Measurements from ENCODE around the gene CHTF8. TPM values are rescaled to one million over a fixed set of nuclear protein-coding genes. Genes with fewer than 3 reads are reported as not detected.
A peak's percentile ranks its signal among the peaks of the same experiment; 100 is the strongest.
"Not testable (repeated sequence)": the region's sequence is repeated elsewhere in the genome, so short reads cannot be mapped to it uniquely, and the experiment has no call there.

The CHTF8 gene, protein sequence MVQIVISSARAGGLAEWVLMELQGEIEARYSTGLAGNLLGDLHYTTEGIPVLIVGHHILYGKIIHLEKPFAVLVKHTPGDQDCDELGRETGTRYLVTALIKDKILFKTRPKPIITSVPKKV
- 67.7 and 103 TPM in 2 replicates for total RNA-seq

DNA sequence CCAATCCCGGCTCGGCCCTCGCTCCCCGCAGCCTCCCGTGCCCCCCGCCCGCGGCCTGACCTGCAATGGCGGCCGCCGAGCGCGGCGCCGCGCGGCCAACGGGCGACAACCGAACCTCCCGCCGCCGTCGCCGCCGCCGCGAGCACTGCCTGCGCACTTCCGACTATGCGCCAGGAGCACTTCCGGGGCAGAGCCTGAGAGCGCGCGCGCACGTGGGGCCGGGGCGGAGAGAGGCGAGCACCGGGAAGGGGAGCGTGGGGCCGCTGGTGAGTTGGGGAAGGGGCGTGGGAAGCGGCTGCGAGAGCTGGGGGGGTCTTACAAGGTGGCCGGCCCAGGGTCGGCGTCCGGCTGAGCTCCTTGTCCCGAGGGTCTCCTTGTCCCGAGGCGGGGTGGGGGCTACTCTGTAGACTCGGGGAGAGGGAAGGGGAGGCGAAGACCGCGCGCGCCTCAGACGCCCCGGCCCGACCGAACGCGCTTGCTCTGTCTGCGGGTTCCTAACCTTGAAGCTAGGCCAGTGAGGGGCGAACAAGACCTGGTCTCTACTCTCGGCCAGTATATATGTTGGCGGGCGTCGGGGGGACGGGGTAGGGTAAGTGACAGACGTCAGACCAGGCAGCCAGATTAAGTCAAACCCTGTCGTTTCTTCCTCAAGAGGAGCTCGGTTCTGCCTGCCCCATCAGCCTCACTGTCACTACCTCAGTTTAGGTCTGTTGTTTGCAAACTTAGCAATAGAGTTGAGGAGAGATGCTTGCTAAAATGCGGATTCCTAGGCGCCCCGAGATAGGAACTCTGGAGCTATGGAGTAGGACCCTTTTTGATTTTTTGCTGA, at the start of gene CHTF8, which contains the start of gene UTP4:
CHTF8 (minus strand) TSS at position 165 of the 829 bp plus-strand sequence. CDS start 11,130 bp downstream, outside the sequence.
UTP4 (plus strand) TSS at position 226 of the 829 bp plus-strand sequence. CDS start 811 bp downstream, outside the sequence.
- DNase-seq (ENCODE audit: low read depth): peak; percentile 43

DNA sequence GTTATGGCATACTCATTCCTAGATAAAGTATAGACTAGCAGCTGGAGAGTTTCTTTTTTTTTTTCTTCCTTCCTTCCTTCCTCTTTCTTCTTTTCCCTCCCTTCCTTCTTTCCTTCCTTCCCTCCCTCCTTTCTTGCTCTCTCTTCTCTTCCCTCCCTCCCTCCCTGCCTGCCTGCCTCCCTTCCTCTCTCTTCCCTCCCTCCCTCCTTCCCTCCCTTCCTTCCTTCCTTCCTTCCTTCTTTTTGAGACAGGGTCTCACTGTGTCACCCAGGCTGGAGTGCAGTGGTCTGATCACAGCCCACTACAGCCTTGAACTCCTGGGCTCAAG, 47.6 kb upstream of the CHTF8 start:
- DNase-seq (ENCODE audit: low read depth): no peak

DNA sequence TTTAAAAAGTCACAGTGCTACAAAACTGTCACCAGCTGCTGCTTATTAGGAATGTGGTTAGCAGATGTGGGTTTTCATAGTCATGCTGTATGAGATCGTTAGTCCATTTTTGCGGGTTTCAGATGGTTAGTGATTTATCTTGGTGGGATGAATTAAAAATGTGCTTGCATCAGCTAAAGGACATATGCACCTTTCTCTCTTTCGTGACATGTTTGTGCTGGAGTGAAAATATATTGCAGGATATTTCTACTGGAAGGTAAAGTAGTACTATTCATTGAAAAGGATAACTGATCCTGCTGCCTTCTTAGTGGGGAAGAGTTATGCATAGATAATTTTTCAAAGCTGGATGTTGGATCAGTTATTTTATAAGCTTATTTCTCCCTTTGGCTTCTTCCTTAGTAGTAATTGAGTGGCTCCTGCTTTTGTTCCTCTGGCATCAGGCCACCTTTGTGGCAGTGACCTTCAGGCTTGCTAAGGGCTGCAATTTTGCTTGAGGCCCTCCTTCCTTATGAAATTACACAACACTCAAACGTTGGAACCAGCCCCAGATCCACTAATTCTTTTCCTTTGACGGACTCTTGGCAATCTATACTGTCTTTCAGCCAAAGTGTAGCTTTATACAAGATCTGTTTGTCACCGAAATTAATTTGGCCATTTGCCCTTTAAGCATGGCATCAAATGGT, 47.1 kb upstream of the CHTF8 start:
- peak; percentile 89 for DNase-seq (ENCODE audit: low read depth)

DNA sequence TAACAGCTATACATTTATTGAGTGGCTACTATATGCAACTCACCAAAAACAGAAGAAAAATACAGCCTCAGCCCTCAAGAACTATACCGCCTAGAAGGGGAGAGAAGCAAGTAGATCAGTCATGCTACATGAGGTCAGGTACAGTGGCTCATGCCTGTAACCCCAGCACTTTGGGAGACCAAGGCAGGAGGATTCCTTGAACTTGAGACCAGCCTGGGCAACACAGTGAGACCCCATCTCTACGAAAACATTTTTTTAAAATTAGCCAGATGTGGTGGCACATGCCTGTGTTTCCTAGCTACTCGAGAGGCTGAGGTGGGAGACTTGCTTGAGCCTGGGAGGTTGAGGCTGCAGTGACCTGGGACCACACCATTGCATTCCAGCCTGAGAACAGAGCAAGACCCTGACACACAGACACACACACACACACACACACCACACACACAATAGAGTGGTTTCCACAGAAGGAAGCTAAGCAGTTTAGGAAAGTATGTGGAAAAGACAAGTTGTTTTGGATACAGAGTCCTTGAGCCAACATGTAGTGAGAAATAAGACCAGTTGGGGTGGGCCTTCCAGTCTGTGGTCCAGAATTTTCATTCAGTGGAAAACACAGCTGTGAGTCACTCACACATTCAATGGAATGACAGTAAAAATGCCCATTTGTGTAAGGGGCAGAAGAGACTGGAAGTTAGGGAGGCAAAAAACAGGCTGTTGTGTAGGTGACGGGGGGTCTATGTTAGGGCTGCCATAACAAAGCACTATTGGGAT, 43.8 kb upstream of the CHTF8 start:
- peak; percentile 84 for DNase-seq (ENCODE audit: low read depth)

DNA sequence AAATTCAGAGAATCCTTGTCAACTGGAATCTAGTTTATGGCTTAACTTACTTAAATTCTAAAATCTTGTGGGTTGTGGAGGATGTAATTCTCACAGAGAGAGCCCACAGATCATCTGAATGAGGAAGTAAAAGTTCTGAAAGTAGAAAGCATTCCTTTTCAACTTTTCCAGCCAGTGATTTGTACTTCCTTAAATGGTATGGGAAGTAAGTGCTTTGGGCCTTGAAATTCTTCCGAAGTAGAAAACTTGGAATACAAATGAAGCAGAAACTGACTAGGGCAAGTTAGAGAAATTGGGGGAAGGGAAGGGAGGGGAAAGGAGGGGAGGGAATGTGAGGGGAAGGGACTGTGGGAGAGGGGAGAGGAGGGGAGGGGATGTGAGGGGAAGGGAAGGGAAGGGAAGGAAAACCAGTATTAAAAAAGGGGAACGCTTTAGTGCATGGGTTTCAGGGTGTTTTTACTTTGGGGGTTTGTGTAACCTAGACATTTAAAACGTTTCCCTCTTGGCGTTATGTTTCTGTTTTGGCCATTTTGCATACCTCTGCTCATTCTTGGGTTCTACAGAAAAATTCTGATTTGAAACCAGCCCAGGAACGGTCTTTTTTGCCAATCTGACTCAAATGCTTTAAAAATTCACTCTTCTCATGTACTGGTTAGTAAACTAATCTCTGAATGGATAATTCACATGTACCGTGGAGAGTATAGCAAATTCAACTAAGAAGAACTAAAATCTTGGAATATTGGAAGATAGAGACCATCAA, 39.1 kb upstream of the CHTF8 start:
- DNase-seq (ENCODE audit: low read depth): peak; percentile 95

DNA sequence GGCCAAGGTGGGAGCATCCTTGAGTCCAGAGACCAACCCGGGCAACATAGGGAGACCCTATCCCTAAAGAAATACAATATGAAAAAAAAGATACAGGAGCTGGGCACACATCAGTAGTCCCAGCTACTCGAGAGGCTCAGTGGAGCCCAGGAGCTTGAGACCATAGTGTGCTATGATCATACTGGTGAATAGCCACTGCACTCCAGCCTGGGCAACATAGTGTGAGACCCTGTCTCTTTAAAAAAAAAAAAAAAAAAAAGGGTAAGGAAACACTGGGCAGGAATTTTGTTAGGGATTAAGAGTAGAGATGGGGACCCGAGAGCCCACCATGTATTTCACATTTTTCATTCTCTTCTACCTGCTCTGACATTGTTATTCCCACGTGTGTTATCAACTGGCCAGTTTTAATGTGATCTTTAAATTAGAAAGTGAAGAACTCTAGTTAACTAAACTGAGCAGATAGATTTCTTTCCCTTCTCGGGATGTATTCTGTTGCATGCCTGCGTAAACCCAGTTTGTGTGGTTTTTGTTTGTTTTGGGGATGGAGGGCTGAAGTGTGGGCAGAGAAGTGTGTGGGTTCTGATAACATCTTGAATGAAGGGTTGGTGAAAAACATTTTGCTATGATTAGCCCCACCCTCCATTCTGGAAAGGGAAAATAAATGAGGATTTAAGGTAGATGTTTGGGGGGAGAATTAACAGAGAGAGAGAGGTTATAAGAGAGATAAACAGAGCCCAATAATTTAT, 37.4 kb upstream of the CHTF8 start:
- no peak for DNase-seq (ENCODE audit: low read depth)

DNA sequence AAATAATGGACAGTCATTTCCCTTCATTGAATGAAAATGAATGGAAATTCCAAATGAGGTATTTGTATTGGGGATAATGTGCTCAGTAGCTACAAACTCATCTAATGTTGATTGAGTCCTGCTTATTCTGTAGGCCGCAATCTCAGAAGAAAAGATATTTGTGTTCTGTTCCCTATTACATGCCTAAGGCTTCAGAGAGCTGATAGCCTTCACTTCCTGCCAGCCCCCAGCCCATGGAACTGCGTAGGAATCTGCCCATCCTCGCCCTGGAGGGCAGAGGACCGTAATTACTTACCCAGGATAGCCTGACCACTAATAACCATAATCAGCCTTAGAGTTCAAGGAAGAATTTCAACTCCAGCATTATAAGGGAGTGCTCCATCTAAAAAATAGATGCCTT, 36.7 kb upstream of the CHTF8 start:
- no peak for DNase-seq (ENCODE audit: low read depth)

DNA sequence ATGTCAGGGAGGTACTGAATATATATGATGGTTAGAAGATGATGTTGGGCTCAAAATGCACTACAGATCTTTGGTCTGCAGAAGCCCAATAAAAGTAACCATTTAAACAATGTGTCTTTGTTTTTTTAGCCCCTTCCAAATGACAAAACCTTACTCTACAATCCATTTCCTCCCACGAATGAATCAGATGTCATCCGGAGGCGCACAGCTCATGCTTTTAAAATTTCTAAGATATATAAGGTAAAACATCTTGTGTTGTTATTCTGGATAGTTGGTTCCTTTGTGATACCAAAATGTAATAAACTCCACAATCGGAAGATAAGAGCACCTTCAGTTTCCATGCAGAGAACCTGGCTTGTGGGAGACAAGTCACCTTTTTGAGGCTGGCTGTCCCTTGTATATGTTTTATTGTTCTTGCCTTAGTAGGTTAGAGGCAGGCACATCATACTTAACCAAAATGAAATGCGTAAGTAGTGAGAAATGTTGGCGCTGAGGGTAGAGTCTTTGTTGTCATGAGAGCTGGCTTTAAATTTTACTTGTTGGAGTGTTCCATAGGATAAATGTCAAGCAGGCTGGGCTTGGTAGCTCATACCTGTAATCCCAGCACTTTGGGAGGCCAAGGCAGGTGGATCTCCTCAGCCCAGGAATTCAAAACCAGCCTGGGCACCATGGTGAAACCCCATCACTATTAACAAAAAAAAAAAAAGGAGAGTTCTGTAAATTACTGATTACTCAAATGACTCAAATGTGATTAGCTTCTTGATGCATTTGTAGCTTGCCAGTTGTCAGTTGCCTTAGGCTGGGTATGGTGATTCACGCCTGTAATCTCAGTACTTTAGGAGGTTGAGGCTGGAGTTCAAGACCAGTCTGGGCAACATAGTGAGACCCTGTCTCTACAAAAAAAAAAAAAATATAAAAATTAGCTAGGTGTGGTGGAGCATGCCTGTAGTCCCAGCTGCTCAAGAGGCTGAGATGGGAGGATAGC, 34.9 kb upstream of the CHTF8 start:
- DNase-seq (ENCODE audit: low read depth): peak; percentile 74

DNA sequence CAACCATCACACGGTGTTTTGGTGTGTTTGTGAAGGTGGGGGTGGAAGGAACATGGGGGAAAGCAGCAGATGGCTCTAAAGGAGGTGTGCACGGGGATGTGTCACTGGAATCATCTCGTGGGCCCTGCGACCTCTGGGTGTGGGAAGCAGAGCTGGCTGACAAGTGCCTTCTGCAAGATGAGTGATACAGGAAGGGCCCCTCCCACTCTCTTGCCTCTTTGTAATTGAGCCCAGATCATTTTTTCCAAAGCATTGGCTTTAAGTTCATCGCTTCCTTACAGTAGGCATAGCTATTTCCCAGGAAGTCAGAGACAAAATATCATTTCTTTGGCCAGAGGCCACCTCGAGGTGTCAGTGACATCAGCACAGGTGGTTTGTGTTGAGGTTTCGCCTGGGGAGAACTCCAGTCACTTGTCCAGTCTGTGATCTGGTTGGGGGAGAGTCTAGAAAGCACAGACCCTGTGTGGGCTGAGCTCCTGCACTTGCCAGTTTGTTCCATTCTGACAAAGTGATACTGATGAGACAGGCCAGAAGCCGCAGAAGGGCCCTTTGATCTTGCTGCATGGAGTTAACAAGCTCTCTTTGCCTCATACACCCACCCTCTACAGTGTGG, 33.9 kb upstream of the CHTF8 start:
- DNase-seq (ENCODE audit: low read depth): no peak

DNA sequence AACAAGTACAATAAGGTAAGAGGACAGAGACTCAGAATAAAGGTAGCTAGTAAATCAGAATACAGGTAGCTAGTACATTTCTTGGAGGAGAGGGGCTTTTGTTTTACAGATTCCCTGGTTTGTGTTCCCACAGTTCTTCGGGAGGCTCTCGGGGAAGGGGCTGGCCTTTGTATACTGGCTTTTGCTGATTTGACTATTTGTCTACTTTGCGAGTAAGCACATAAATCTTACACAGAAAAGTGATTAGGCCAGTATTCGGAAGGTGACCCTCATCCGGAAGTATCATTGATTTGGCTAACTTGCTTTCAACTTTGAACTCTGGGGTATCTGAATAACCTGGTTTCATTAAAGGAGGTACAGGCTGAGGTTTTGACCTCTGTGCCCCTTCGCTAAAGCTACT, 33.2 kb upstream of the CHTF8 start:
- DNase-seq (ENCODE audit: low read depth): no peak

DNA sequence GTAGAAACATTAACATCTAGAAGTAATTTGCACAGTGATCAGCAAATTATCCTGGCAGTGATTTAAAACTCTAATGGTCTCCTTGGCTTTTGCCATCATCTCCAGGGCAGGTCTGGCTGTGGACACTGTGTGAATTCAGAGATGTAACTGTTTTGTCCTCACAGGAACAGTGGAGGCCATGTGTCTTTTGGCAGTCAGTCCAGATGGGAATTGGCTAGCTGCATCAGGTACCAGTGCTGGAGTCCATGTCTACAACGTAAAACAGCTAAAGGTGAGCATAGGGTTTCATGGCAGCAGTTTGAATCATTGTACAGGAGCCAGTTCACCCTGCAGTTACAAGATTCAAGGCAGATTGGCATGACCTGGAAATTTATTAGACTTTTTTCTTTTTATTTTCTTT, 27.8 kb upstream of the CHTF8 start:
- DNase-seq (ENCODE audit: low read depth): no peak

DNA sequence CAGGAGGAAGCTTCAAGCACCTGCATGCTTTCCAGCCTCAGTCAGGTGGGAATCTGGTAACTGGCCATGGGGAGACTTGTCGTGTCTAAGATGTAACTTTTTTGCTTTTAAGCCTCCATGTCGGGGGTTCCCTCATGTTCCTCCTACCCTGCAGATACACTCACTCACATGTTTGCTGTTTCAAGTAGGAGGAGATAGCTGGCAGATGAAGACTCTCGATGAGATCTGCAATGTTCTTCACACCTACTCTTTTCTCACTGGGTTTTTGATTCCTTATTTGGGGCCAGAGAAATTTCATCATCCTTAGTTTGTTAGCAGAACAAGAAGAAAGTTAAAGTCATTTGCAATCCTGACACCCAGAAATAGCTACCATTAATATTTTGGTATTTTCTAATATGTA, 24.8 kb upstream of the CHTF8 start:
- DNase-seq (ENCODE audit: low read depth): no peak

DNA sequence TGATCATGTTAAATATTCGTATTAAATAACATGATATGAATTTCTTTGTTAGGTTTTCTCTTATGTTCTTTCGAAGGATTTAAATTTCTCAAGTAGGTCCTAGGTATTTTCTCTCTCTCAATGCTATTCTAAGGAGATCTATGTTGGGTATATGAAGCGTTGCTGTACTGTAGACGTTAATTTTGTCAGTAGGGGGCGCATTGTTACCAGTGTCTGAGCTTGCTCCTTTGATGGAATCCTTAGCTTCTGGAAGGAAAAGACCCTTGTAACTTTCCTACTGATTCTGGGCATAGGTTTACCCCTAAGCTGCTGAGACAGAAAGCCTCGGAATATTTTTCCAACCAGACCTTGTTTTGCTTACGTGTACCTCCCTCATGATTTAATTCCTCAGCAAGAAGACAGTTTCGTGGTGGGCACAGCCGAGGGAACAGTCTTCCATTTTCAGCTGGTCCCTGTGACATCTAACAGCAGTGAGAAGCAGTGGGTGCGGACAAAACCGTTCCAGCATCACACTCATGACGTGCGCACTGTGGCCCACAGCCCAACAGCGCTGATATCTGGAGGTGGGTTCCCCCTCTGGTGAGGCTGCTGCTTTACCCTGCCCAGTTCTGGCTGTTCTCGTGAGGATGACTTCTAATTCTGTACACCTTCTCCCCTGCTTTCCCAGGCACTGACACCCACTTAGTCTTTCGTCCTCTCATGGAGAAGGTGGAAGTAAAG, 17.9 kb upstream of the CHTF8 start:
- peak; percentile 67 for DNase-seq (ENCODE audit: low read depth)

DNA sequence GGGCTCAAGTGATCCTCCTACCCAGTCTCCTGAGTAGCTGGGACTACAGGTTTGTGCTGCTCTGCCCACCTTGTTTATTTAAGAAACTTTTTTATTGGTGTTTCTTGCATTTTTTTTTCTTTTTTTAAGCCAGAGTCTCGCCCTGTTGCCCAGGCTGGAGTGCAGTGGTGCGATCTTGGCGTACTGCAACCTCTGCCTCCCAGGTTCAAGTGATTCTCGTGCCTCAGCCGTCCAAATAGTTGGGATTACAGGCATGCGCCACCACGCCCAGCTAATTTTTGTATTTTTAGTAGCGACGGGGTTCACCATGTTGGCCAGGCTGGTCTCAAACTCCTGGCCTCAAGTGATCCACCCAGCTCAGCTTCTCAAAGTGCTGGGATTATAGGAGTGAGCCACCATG, 17.2 kb upstream of the CHTF8 start:
- not testable (repeated sequence) for DNase-seq (ENCODE audit: low read depth)

DNA sequence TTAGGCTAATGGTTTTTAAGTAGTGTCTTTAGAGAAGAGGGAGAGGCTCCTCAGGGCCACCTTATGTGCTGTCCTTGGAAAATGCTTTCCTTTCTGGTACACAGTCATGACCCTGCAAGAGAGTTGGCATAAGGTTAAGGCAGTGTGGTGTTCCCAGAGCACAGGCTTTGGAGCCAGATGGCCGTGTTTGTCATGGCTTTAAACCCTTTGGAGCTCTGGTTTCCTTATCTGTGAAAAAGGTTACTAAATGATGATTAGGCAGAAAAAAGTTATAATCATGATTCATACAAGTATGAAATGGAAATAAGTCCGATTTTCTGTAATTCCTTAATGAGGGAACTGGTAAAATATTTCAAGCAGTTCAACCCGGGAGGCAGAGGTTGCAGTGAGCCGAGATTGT, 13.3 kb upstream of the CHTF8 start:
- no peak for DNase-seq (ENCODE audit: low read depth)

DNA sequence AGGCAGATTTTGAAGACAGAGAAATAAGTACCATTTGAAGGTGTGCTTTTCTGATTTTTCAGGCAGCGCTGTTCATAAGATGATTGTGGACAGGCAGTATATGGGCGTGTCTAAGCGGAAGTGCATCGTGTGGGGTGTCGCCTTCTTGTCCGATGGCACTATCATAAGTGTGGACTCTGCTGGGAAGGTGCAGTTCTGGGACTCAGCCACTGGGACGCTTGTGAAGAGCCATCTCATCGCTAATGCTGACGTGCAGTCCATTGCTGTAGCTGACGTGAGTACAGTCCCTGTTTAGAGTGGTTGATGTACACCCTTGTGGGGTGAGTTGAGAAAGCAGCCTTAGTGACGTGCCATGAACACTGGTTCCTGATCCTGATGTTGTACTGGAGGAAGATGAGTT, 10.7 kb upstream of the CHTF8 start:
- peak; percentile 59 for DNase-seq (ENCODE audit: low read depth)

DNA sequence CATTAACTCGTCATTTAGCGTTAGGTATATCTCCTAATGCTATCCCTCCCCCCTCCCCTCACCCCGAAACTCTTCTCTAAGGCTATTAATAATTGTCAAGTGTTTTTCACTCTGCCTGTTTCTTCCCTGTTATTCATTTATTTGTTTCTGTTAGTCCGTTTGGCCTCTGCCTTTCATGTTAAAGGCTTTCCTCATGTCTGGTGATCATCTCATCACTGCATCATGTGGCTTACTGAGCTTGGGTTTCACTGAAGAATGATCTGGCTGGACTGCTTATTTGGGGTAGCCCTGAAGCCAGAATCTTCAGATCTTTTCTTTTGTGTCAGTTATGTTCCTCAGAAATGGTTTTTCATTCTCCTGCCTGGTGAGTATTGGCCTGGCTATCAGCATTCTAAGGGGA, 9.5 kb upstream of the CHTF8 start:
- peak; percentile 88 for DNase-seq (ENCODE audit: low read depth)

DNA sequence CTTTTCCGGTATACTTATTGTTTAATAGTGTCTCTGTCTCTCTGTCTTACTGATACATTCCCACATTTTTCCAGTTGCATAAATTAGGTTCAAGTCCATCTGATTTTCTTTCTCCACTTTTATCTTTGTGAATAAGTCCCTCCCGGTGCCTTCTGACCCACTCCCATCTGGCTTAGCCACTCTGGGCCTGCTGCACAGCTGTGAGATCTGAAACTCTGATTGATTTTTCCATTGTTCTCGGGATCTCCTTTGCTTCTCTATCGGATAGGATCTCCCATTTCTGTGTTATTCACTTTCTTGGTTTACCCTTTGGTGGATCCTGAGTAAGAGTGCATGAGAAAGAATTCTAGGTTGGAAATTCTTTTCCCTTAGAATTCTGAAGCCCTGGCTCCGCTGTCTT, 8.6 kb upstream of the CHTF8 start:
- no peak for DNase-seq (ENCODE audit: low read depth)

Measured in renal cortical epithelial cell (primary cell).